NCI-H2227 (cell line): ENCODE results near the gene ASCL1.

Experiments used
- DNase-seq: peaks from one replicate; lab custom pipeline; 2025; ENCODE audit not compliant: unreplicated experiment; lab: John Stamatoyannopoulos, UW

The ASCL1 gene

DNA sequence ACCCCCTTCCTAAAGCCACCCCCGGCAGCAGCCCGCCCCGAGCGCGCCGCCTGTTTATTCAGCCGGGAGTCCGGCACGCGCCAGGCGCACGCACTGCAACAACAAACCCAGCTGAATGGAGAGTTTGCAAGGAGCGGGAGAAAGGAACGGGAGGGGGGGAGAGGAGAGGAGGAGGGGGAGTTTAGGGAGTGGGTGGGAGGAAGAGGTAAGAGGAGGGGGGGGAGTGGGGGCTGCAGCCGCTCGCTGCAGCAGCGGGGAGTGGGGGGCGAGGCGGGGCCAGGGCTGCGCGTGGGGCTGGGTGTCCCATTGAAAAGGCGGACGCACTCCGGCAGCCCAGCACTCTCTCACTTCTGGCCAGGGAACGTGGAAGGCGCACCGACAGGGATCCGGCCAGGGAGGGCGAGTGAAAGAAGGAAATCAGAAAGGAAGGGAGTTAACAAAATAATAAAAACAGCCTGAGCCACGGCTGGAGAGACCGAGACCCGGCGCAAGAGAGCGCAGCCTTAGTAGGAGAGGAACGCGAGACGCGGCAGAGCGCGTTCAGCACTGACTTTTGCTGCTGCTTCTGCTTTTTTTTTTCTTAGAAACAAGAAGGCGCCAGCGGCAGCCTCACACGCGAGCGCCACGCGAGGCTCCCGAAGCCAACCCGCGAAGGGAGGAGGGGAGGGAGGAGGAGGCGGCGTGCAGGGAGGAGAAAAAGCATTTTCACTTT, at the start of gene ASCL1:
ASCL1 (plus strand) TSS at position 336 of the 712 bp plus-strand sequence. CDS start 571 bp downstream, outside the sequence.
- peak; percentile 90 for DNase-seq

DNA sequence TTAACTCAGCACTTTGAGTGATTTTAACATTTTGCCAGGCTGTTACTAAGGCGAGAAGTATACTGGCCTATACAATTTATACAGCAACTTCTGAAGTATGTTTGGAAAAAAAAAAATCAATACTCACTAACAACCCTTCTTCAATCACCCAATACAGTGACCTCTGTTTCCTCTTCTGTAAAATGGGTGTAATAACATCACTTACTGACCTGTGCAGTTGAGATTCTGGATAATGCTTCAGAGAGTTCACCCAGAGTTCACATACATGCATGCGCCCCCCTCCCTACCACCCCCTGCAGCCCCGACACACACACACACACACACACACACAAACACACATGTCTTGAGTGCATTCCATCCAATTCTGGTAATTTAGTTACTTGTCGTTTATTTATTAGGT, 49.6 kb upstream of the ASCL1 start:
- DNase-seq = no peak

DNA sequence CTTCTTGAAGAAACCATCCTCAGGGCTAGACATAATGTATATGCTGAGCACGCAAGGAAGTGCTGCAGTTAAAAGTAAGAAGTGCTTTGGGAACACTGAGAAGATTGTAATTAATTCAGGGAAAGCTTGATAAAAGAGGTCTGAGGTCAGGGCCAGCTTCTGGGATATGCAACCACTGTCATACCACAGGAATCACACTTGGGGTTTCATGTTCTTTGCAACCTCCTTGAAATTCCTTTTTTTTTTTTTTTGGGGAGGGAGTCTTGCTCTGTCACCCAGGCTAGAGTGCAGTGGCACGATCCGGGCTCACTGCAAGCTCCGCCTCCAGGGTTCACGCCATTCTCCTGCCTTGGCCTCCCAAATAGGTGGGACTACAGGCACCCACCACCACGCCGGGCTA, 47.3 kb upstream of the ASCL1 start:
- DNase-seq = no peak

- no peak for DNase-seq
Measured at GRCh38 chr12:102910792-102911191, 46.7 kb upstream of the ASCL1 start.

DNA sequence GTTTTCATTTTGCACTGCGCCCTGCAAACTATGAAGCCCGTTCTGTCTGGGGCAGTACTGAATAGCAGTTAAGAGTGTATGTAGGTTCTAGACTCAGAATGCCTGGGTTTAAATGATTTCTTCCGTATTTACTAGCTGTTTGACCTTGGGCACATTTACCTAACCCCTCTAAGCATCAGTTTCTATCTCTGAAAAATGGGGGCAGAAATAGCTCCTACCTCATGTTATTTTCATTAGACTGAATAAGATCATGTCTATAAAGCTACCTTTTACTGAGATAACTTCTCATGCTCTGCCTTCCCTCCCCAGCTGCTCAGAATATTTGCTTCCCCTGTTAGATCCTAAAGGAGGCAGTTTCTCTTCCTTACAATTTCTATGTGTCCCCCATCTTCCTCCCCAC, 46.2 kb upstream of the ASCL1 start:
- no peak for DNase-seq

- DNase-seq = no peak
Measured at GRCh38 chr12:102912258-102912657, 45.2 kb upstream of the ASCL1 start.

DNA sequence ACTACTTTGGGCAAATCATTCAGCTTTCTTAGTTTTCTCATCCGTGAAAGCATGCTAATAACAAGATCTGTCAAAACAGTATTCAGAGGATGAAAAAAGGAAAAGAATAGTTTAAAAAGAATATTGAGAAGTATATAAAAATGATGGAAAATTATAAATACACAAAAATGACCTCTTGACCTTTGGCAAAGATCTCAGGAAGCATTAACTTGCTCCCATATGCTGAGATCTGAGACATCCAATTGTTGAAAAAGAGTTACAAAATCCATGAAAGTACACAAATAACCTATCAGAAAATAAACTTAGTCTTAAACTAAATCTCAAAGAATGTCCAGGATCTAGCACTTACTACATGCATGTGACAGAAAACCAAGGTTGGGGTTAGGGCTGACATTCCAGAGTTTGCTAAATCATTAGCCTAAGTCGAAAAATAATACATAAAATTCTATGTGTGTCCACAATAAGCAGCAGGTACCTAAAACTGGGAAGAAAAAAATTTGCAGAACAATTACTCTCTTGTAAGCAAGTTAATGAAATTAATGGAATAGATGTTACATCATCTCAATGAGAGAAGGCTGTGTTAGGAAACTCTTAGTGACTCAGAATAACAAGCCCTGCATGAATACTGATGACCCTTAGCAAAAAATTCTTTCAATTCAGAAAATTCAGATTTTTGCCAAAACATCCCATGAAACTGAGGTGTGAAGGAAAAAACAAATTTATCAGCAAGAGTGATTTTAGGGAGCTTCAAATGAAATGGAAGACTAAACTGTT, 43.8 kb upstream of the ASCL1 start:
- no peak for DNase-seq

DNA sequence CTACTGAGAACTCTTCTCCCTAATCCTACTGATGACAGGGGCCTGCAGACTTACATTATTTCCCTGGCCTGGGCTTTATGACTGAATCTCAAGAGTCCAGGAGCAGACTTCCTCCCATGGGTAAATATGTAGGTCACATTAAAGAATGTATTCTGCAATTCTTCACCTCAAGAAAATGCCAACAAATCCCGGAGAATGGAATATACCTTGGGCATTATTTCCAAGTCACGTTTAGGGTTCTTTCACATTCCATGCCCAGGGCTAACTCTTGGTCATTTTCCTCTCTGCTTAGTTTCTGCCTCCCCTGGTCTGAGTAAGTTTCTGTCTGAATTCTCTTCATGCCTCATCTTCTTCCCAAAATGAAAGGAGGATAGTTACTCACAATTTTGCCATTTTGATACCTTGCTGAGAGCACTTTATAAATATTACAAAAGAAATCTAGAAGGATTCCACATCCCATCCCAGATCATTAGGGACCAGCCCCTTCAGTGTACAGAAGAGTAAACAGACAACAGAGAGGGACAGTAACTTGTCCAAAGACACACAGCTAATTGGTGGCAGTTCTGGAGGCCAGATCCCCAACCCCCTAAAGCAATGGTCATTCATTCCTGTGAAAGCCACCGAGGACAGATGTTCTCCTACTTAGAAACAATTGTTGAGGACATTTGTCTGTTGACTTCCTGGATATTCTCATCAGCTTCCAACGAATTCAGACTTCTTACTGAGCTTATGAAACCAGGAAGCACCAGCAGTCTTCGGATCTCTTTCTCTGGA, 41.0 kb upstream of the ASCL1 start:
- no peak for DNase-seq

- DNase-seq = peak; percentile 42
Measured at GRCh38 chr12:102917026-102917787, 40.3 kb upstream of the ASCL1 start, which contains the start of gene PAH. Gene PAH (minus strand): TSS chr12:102917244. CDS start chr12:102917130, 114 bp downstream.

DNA sequence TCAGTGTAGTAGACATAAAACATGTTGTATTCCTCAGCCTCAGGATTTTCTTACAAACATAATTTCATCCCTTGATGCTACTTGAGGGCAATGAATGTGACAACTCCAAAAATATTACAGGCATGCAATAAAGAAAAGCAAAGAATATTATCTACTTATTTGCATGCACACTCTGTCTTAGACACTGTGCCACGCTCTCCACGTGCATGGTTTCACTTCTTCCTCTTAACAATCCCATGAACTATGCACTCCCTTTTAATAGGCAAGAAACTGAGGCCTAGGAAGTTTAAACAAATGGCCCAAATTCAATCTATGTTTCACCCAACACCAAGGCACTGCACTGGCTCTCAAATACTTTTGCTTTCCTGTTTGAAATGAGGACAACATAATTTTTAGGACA, 38.6 kb upstream of the ASCL1 start:
- DNase-seq = no peak

DNA sequence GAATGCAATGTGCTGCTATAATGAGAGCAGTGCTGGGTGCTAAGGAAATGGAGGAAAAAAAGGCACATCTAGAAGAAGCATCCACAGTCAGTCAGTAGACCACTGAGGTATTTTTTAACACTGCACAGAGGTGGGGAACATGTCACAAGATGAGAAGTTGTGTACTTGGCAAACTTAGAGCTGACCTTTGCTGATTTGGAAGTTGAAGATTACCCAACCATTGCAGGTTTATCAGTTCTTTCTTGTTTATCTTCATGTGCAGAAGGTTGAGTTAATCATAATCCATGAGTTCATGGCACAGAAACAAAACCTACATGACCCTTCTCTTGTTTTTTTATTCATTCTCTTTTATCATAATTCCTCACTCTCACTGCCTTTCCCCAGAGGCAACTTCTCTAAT, 37.2 kb upstream of the ASCL1 start:
- no peak for DNase-seq

- no peak for DNase-seq
Measured at GRCh38 chr12:102921240-102921639, 36.2 kb upstream of the ASCL1 start.

DNA sequence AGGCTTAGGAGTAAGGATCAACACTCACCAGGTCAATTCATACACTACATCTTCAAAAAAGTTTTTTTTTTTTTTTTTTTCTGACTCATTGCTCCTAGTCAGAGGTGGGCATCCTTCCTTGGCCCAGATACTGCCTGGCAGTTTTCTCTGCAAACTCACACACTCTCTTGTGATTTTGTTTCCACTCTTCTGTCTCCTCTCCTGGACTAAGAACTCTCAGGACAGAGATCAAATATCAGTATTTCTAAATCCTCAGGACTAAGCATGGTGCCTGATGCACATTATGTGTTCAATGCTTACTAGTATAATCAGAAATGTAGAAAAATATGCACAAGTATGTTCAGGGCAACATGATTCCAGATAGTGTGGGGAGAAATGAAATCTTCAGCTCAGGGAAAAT, 30.3 kb upstream of the ASCL1 start:
- DNase-seq = no peak

DNA sequence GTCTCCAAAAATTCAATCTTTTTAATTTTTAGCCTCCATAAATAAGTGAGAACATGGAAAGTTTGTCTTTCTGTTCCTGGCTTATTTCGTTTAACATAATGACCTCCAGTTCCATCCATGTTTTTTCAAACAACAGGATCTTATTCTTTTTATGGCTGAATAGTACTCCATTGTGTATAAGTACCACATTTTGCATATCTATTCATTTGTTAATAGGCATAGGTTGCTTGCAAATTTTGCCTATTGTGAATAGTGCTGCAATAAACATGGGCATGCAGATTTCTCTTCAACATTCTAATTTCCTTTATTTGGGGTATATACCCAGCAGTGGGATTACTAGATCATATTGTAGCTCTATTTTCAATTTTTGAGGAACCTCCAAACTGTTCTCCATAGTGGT, 24.3 kb upstream of the ASCL1 start:
- DNase-seq = no peak

- DNase-seq = no peak
Measured at GRCh38 chr12:102939059-102939458, 18.4 kb upstream of the ASCL1 start.

- DNase-seq = no peak
Measured at GRCh38 chr12:102939670-102940222, 17.7 kb upstream of the ASCL1 start.

- DNase-seq = no peak
Measured at GRCh38 chr12:102946042-102946441, 11.4 kb upstream of the ASCL1 start.

DNA sequence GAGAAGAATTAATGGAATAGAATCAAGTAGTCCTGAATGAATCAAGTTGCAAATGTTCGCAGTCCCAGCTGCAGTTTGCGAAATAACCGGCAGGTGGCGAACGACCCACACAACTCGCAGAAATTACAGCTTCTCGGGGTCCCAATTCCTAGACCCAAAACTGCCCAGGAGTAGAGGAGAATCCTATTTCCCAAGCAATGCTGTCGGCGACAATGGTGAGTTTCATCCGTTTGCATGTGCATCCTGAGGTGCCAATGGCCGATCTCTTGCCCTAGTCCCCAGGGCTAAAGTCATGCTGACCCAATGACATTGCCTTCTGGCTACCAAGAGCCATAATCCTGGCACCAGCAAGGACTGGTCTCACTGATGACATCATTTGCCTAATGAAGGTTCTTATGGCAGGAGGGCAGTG, 8.5 kb upstream of the ASCL1 start:
- peak; percentile 80 for DNase-seq

DNA sequence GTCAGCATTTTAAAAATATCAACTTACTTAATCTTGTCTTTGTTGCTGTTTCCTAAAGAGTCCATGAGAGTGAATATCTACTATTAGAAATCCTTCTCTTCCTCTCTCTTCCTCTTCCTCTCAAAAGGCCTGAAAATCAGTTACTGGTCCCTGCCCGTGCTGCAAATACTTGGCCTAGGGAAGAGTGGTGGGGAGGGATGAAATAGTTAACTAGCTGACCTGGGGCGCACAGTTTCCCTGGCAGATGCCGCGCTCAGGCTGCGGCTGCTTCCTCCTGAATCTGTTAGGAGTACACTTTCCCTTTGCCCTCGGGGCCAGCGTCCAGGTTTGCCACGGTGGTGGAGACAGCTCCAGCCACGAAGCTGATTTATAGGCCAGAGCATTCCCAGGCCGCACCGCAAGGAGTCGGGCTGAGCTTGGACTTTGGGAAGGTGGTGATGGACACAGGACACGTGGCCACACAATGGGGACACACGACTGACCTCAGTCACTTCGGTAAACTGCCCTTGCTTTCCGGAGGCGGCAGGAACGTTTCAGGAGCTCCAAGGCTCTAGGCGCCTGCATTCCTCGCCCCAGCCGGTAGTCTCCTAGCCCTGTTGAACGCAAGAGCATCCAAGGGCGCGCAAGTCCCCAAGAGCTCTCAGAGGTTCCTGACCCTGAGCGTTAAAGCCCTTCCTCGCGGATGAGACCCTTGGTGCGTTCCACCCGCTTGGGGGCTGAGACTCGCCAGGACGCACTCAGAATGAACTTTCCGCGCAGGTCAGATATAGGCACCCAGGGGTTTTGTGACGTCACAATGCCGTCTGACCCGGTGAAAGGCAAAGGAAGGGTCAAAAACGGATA, 7.1 kb upstream of the ASCL1 start:
- no peak for DNase-seq
